B cell (primary cell): Measurements from ENCODE around the gene DZANK1. TPM values are rescaled to one million over a fixed set of nuclear protein-coding genes. Genes with fewer than 3 reads are reported as not detected.

ENCODE experiments used
- ATAC-seq: fragments of 200-7000 bp; cut with Tn5 transposase; one replicate; pipeline ENCODE4 v1.10.0; 2021; ENCODE audit warnings: low read depth, mild to moderate bottlenecking, moderate number of reproducible peaks, moderate library complexity
- CTCF ChIA-PET: fragments of 350-600 bp; sonication (Branson Sonifier 250); formaldehyde crosslinking; loops from one replicate; lab custom pipeline; 2021; ENCODE audit warnings: antibody characterized with exemption, inconsistent platforms; lab: Charles Lee
- POLR2A ChIA-PET: fragments of 350-600 bp; sonication (Branson Sonifier 250); formaldehyde crosslinking; loops from one replicate; lab custom pipeline; 2021; ENCODE audit warnings: antibody characterized with exemption; lab: Charles Lee
- DNase-seq: peaks from one replicate; pipeline ENCODE4 v3.0.0; 2013
- H2AFZ ChIP-seq: 2 replicates; pipeline ENCODE4 v1.6.1; 2012; ENCODE audit warnings: mild to moderate bottlenecking, low read depth, low read length; ENCODE audit not compliant: insufficient read depth, poor library complexity, severe bottlenecking
- H3K27ac ChIP-seq, 2 donors: 1 replicate in 1 of 2; 2 replicates in 1 of 2; pipeline ENCODE4 v1.5.1; 2012 to 2013; ENCODE audit warnings: low read length in 2 of 2, mild to moderate bottlenecking in 2 of 2, moderate library complexity in 1 of 2
- H3K27me3 ChIP-seq, 4 experiments: fragments of 200-600 bp in 1 of 4; sonication (generic) in 1 of 4; replicated peaks in 1 of 4; 1 replicate in 2 of 4; 2 replicates in 2 of 4; pipeline versions ENCODE4 v1.6.1 to v1.7.0; 2013 to 2016; ENCODE audit warnings: low read length in 3 of 4, mild to moderate bottlenecking in 2 of 4, mixed read lengths in 1 of 4, moderate library complexity in 1 of 4; ENCODE audit not compliant: insufficient read depth in 4 of 4, control insufficient read depth in 3 of 4; ENCODE audit errors: control extremely low read depth in 1 of 4
- H3K36me3 ChIP-seq, 2 experiments: replicated peaks in 1 of 2; 1 replicate in 1 of 2; 2 replicates in 1 of 2; pipeline versions ENCODE4 v1.6.1 to v1.7.1; 2013; ENCODE audit warnings: low read length in 1 of 2; ENCODE audit not compliant: insufficient read depth in 2 of 2, control insufficient read depth in 1 of 2; ENCODE audit errors: control extremely low read depth in 1 of 2, extremely low read depth in 1 of 2
- H3K4me1 ChIP-seq, 2 donors: fragments of 200-600 bp in 1 of 2; sonication (generic) in 1 of 2; 1 replicate in 1 of 2; 2 replicates in 1 of 2; pipeline versions ENCODE4 v1.5.1 to v1.6.1; 2013 to 2017; ENCODE audit warnings: low read length in 2 of 2; ENCODE audit not compliant: control insufficient read depth in 2 of 2, insufficient read depth in 2 of 2
- H3K4me2 ChIP-seq: replicated peaks from 2 replicates; pipeline ENCODE3; 2012; ENCODE audit warnings: mild to moderate bottlenecking, low read depth, low read length; ENCODE audit not compliant: poor library complexity, severe bottlenecking
- H3K4me3 ChIP-seq, 5 experiments: fragments of 200-600 bp in 1 of 5; sonication (generic) in 1 of 5; 1 replicate in 3 of 5; 2 replicates in 2 of 5; pipeline versions ENCODE4 v1.5.1 to v1.7.0; 2011 to 2016; ENCODE audit warnings: low read length in 4 of 5, mild to moderate bottlenecking in 4 of 5, low read depth in 2 of 5, control low read depth in 1 of 5, moderate library complexity in 1 of 5; ENCODE audit not compliant: insufficient read depth in 1 of 5; ENCODE audit errors: control extremely low read depth in 1 of 5, extremely low read depth in 1 of 5
- H3K79me2 ChIP-seq: fragments of 200-600 bp; sonication (generic); one replicate; pipeline ENCODE4 v1.6.0; 2016; ENCODE audit warnings: low read length; ENCODE audit not compliant: control insufficient read depth, insufficient read depth
- H3K9ac ChIP-seq: fragments of 200-600 bp; sonication (generic); 2 replicates; pipeline ENCODE4 v1.6.1; 2017; ENCODE audit warnings: mild to moderate bottlenecking, low read length, moderate library complexity
- H3K9me3 ChIP-seq, 3 donors: one replicate each; pipeline versions ENCODE4 v1.6.1 to v1.7.1; 2013; ENCODE audit warnings: low read length in 2 of 3; ENCODE audit not compliant: control insufficient read depth in 2 of 3, insufficient read depth in 1 of 3; ENCODE audit errors: control extremely low read depth in 1 of 3
- H4K20me1 ChIP-seq: 2 replicates; pipeline ENCODE4 v1.6.0; 2012; ENCODE audit warnings: mild to moderate bottlenecking, low read length; ENCODE audit not compliant: insufficient read depth, control insufficient read depth, poor library complexity, severe bottlenecking
- H3K27ac Mint-ChIP-seq: one replicate; pipeline ENCODE4 v1.8.0; 2021; ENCODE audit warnings: mixed read lengths
- H3K27me3 Mint-ChIP-seq: one replicate; pipeline ENCODE4 v1.8.0; 2021; ENCODE audit warnings: mixed read lengths
- H3K4me1 Mint-ChIP-seq: one replicate; pipeline ENCODE4 v1.8.0; 2021; ENCODE audit warnings: mixed read lengths
- H3K4me3 Mint-ChIP-seq: one replicate; pipeline ENCODE4 v1.8.0; 2021; ENCODE audit warnings: mixed read lengths
- H3K9me3 Mint-ChIP-seq: one replicate; pipeline ENCODE4 v1.8.0; 2022; ENCODE audit warnings: mixed read lengths; ENCODE audit not compliant: insufficient read depth
- EZH2 ChIP-seq: IDR thresholded peaks from 2 replicates; pipeline ENCODE4 v1.6.1; 2012; ENCODE audit warnings: borderline replicate concordance, low read depth, mild to moderate bottlenecking, moderate library complexity, low read length; ENCODE audit not compliant: insufficient read depth, poor library complexity, severe bottlenecking
- WGBS: methylation state at CpG from one replicate; pipeline ENCODE4 v1.1.5; 2013; ENCODE audit warnings: missing lambda C conversion rate; ENCODE audit not compliant: insufficient coverage; 5-methylcytosine and 5-hydroxymethylcytosine counted together
- intact Hi-C: fragments of 100-400 bp; cut with micrococcal nuclease; formaldehyde crosslinking; loops from one replicate; pipeline ENCODE4 v1.10.0; 2022
- polyA plus RNA-seq: library from polyadenylated mRNA; depleted of rRNA; stranded (reverse); fragments of >200 nt; gene quantifications from 2 replicates; pipeline ENCODE4 v1.2.3, GENCODE V29; 2012
- total RNA-seq, 2 donors: library from RNA; stranded (reverse); fragments of 120-200 nt in 1 of 2; gene quantifications; 1 replicate in 1 of 2; 2 replicates in 1 of 2; pipeline versions ENCODE4 v1.2.3 to v1.2.4, GENCODE V29; 2013 to 2022
- TF ChIP-seq, protein P1 (sequence below): fragments of 200-600 bp; IDR thresholded peaks from one replicate; pipeline ENCODE4 v1.8.0; 2022; ENCODE audit warnings: antibody characterized with exemption, mild to moderate bottlenecking

DZANK1 gene
- total and polyA plus RNA-seq, 2 donors (not counting 1 experiment from before 2014, with no cell fraction given): 2.8 to 5.6 TPM

DNA sequence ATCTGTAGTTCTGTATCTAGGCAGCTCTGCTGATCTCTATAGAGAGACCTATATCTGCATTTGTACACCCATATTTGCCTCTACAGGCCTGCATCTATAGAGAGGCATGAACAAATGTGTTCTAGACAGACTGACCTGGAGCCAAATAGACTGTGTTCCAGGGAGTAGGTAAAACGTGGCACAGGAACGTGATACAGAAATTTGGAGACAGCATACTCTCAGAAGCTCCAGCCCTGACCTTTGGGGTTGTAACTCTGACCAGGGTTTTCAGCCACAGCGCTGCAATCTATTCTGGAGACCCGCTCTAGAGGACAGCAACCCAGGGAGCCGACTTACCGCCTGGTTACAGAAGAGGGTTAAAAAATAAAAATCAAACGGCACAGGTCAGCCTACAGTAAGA lies 29.2 kb upstream of the DZANK1 start:
- Mint-ChIP-seq H3K4me1 (peaks cover 18% of the 10 kb centered on the region), H3K27ac (peak overlapping the region; percentile 46), H3K4me3 (peak overlapping the region; percentile 98), H3K9me3 (no peaks in the 10 kb centered on the region), H3K27me3 (no peaks in the 10 kb centered on the region)
- Histone ChIP-seq H3K4me1 (peaks cover 7 to 11% of the 10 kb centered on the region in 2 donors), H3K27ac (no peak overlapping the region), H2AFZ (peak overlapping the region; percentile 97), H4K20me1 (no peaks in the 10 kb centered on the region), H3K79me2 (peaks cover 5% of the 10 kb centered on the region), H3K27me3 (no peaks in the 10 kb centered on the region), H3K9ac (peak overlapping the region; percentile 92), H3K36me3 (peaks cover 0 to 15% of the 10 kb centered on the region in 2 experiments), H3K4me2 (peak overlapping the region; percentile 74), H3K4me3 (peak overlapping the region in 3 of 5 experiments; percentile 87 to 96 (median 96)), H3K9me3 (no peaks in the 10 kb centered on the region)
- intact Hi-C loops: loop anchor here (2.0 kb wide), 3 partner anchors 83 to 925 kb away; partner anchors contain the start of genes DSTN and ZNF133
- DNase-seq (no peak), ATAC-seq (no peak)
- TF ChIP-seq EZH2: no peak
- TF ChIP-seq, protein P1, sequence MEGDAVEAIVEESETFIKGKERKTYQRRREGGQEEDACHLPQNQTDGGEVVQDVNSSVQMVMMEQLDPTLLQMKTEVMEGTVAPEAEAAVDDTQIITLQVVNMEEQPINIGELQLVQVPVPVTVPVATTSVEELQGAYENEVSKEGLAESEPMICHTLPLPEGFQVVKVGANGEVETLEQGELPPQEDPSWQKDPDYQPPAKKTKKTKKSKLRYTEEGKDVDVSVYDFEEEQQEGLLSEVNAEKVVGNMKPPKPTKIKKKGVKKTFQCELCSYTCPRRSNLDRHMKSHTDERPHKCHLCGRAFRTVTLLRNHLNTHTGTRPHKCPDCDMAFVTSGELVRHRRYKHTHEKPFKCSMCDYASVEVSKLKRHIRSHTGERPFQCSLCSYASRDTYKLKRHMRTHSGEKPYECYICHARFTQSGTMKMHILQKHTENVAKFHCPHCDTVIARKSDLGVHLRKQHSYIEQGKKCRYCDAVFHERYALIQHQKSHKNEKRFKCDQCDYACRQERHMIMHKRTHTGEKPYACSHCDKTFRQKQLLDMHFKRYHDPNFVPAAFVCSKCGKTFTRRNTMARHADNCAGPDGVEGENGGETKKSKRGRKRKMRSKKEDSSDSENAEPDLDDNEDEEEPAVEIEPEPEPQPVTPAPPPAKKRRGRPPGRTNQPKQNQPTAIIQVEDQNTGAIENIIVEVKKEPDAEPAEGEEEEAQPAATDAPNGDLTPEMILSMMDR: no peak
- WGBS: 59% methylated on average over 3 of the region's 7 CpGs
- POLR2A ChIA-PET: interaction anchor here (1.3 to 3.2 kb wide), 3 partner anchors 11 to 92 kb away, joined by 3 to 27 read pairs (median 6); partner anchors contain the start of genes DTD1, DZANK1, POLR3F and SEC23B
- CTCF ChIA-PET: interaction anchor here (4.7 kb wide), 1 partner anchor 11 kb away, joined by 34 read pairs; the partner anchor contains the start of gene SEC23B

DNA sequence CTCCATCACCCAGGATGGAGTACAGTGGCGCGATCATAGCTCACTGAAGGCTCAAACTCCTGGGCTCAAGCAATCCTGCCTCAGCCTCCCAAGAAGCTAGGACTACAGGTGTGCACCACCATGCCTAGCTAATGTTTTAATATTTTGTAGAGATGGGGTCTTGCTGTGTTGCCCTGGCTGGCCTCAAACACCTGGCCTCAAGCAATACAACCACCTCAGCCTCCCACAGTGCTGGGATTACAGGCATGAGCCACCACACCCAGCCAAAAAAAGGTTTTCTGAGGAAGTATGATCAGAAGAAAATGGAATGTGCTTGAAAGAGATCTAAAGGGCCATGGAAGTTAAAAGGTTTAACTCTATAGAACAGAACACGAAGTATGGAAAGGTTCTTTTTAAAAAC lies 21.5 kb upstream of the DZANK1 start:
- Histone ChIP-seq H3K4me2 (no peak overlapping the region), H4K20me1 (no peaks in the 10 kb centered on the region), H3K27ac (no peak overlapping the region), H3K4me3 (no peak overlapping the region), H2AFZ (no peak overlapping the region), H3K36me3 (peaks cover 3 to 38% of the 10 kb centered on the region in 2 experiments), H3K9ac (no peak overlapping the region), H3K27me3 (no peaks in the 10 kb centered on the region), H3K4me1 (no peaks in the 10 kb centered on the region), H3K9me3 (no peaks in the 10 kb centered on the region), H3K79me2 (no peaks in the 10 kb centered on the region)
- WGBS: no CpG with 5 or more reads among the region's 3 CpGs
- no peak for TF ChIP-seq EZH2
- TF ChIP-seq, protein P1: no peak
- Mint-ChIP-seq H3K27ac (no peak overlapping the region), H3K27me3 (no peaks in the 10 kb centered on the region), H3K9me3 (no peaks in the 10 kb centered on the region), H3K4me1 (no peaks in the 10 kb centered on the region), H3K4me3 (no peak overlapping the region)
- CTCF ChIA-PET: interaction anchor here (0.7 kb wide), 1 partner anchor 26 kb away, joined by 4 read pairs; no protein-coding TSS in a partner anchor
- intact Hi-C loops: no loop called here
- ATAC-seq (no peak), DNase-seq (no peak)
- POLR2A ChIA-PET: no interaction called here
